HepG2 (cell line): ENCODE data around the gene PPP2R2D. TPM values are rescaled to one million over a fixed set of nuclear protein-coding genes. Genes with fewer than 3 reads are reported as not detected.

Experiments
- ATAC-seq: fragments of 200-7000 bp; cut with Tn5 transposase; 3 replicates; pipeline ENCODE4 v1.9.1; 2020; ENCODE audit warnings: mild to moderate bottlenecking, moderate library complexity
- BruUV-seq: library from RNA; stranded (reverse); fragments of 400-500 nt; replicated peaks from 2 replicates; lab custom pipeline; 2021; lab: Mats Ljungman, UMichigan
- CTCF ChIA-PET: fragments of 300-600 bp; formaldehyde crosslinking; extraction: SDS; loops from one replicate; lab custom pipeline; 2021; ENCODE audit warnings: low total read pairs, inconsistent platforms, low intra/inter-chr PET ratio; lab: Yijun Ruan, JAX
- POLR2A ChIA-PET: fragments of 350-600 bp; sonication (Branson Sonifier 250); formaldehyde crosslinking; loops from one replicate; lab custom pipeline; 2020; ENCODE audit warnings: antibody characterized with exemption, inconsistent platforms; lab: Yijun Ruan, JAX
- DNase-seq: peaks from one replicate; pipeline ENCODE4 v3.0.0-alpha.2; 2015; ENCODE audit warnings: low spot score
- FAIRE-seq: peaks from 3 replicates; lab custom pipeline; 2011; peaks lifted over from hg19 to GRCh38; lab: Jason Lieb, UNC
- H2AFZ ChIP-seq: one replicate; pipeline ENCODE4 v1.6.1; 2011; ENCODE audit warnings: low read length, inconsistent platforms
- H3K27ac ChIP-seq: fragments of 300-600 bp; 3 replicates; pipeline ENCODE4 v1.8.0; 2011; ENCODE audit warnings: mixed run types, mild to moderate bottlenecking, mixed read lengths, low read length, inconsistent platforms; ENCODE audit not compliant: insufficient read depth; ENCODE audit errors: extremely low read length
- H3K27me3 ChIP-seq, 2 experiments: fragments of 200-600 bp in 1 of 2; 2 replicates in 1 of 2; 3 replicates in 1 of 2; pipeline versions ENCODE4 v1.6.0 to v1.8.0; 2011; ENCODE audit warnings: low read length in 2 of 2, mild to moderate bottlenecking in 2 of 2, moderate library complexity in 2 of 2, inconsistent platforms in 1 of 2; ENCODE audit not compliant: insufficient read depth in 2 of 2, control insufficient read depth in 1 of 2
- H3K36me3 ChIP-seq, 2 experiments: fragments of 200-600 bp in 1 of 2; replicated peaks in 1 of 2; 2 replicates in 1 of 2; 3 replicates in 1 of 2; pipeline versions ENCODE4 v1.5.1 to v1.8.0; 2011; ENCODE audit warnings: low read length in 2 of 2, inconsistent platforms in 1 of 2; ENCODE audit not compliant: insufficient read depth in 2 of 2, control insufficient read depth in 1 of 2
- H3K4me1 ChIP-seq: 2 replicates; pipeline ENCODE4 v1.5.1; 2012; ENCODE audit warnings: low read length, inconsistent platforms; ENCODE audit not compliant: insufficient read depth
- H3K4me2 ChIP-seq: 2 replicates; pipeline ENCODE4 v1.6.0; 2011; ENCODE audit warnings: low read depth, low read length, inconsistent platforms
- H3K4me3 ChIP-seq, 3 experiments: fragments of 200-600 bp in 1 of 3; sonication (generic), shearing (Covaris generic) in 1 of 3; replicated peaks in 1 of 3; 2 replicates each; pipeline ENCODE4 v1.5.1; 2011 to 2016; ENCODE audit warnings: low read length in 3 of 3, inconsistent platforms in 2 of 3, low read depth in 2 of 3, mild to moderate bottlenecking in 2 of 3, control low read depth in 1 of 3, mixed read lengths in 1 of 3; ENCODE audit not compliant: insufficient read depth in 1 of 3
- H3K79me2 ChIP-seq: one replicate; pipeline ENCODE4 v1.6.1; 2011; ENCODE audit warnings: low read length, inconsistent platforms; ENCODE audit not compliant: insufficient read depth
- H3K9ac ChIP-seq: 2 replicates; pipeline ENCODE4 v1.6.0; 2011; ENCODE audit warnings: mild to moderate bottlenecking, low read depth, low read length, inconsistent platforms; ENCODE audit not compliant: insufficient read depth
- H3K9me3 ChIP-seq: 2 replicates; pipeline ENCODE4 v1.5.1; 2012; ENCODE audit warnings: mild to moderate bottlenecking, low read length
- H4K20me1 ChIP-seq: 2 replicates; pipeline ENCODE4 v1.6.0; 2011; ENCODE audit warnings: inconsistent platforms, mild to moderate bottlenecking, low read length, moderate library complexity; ENCODE audit not compliant: insufficient read depth
- ATAD3A ChIP-seq: sonication (generic); formaldehyde crosslinking; IDR thresholded peaks from 2 replicates; pipeline ENCODE4 v1.4.0; 2020; ENCODE audit warnings: missing genetic modification reagents
- CEBPB ChIP-seq: IDR thresholded peaks from 2 replicates; pipeline ENCODE4 v1.6.1; 2011; ENCODE audit warnings: low read depth, low read length, improper control_type of control experiment, borderline replicate concordance
- HCFC1 ChIP-seq: fragments of 150-350 bp; IDR thresholded peaks from 2 replicates; pipeline ENCODE4 v1.6.1; 2014; ENCODE audit warnings: low read depth, low read length
- HDAC2 ChIP-seq: sonication (generic); formaldehyde crosslinking; IDR thresholded peaks from 2 replicates; pipeline ENCODE4 v1.4.0; 2020; ENCODE audit warnings: missing genetic modification reagents
- HMG20A ChIP-seq: IDR thresholded peaks from 2 replicates; pipeline ENCODE4 v1.6.1; 2016; ENCODE audit warnings: borderline replicate concordance
- NONO ChIP-seq, 2 experiments: fragments of 450-650 bp in 1 of 2; sonication (generic) in 1 of 2; formaldehyde crosslinking in 1 of 2; IDR thresholded peaks in 1 of 2; conservative IDR thresholded peaks in 1 of 2; 2 replicates each; pipeline versions ENCODE4 v1.6.1 to v1.8.0; 2017 to 2022; ENCODE audit warnings: mild to moderate bottlenecking in 1 of 2, missing genetic modification reagents in 1 of 2, moderate library complexity in 1 of 2
- NR2C2 ChIP-seq: sonication (generic); formaldehyde crosslinking; IDR thresholded peaks from 2 replicates; pipeline ENCODE4 v1.4.0; 2020; ENCODE audit warnings: missing genetic modification reagents, mild to moderate bottlenecking, moderate library complexity, borderline replicate concordance
- NR2F2 ChIP-seq: IDR thresholded peaks from 2 replicates; pipeline ENCODE4 v1.6.1; 2012; ENCODE audit warnings: low read depth, inconsistent platforms, borderline replicate concordance
- SMAD3 ChIP-seq: sonication (generic); formaldehyde crosslinking; IDR thresholded peaks from 2 replicates; pipeline ENCODE4 v1.4.0; 2020; ENCODE audit warnings: missing genetic modification reagents
- SP1 ChIP-seq, 2 experiments: fragments of 450-650 bp in 1 of 2; sonication (generic) in 1 of 2; formaldehyde crosslinking in 1 of 2; IDR thresholded peaks; 2 replicates each; pipeline versions ENCODE4 v1.4.0 to v1.6.1; 2016 to 2020; ENCODE audit warnings: missing genetic modification reagents in 1 of 2
- XRCC5 ChIP-seq: fragments of 200-400 bp; formaldehyde crosslinking; optimal IDR thresholded peaks from 2 replicates; pipeline ENCODE3; 2017; ENCODE audit warnings: mild to moderate bottlenecking, low read length
- ZC3H4 ChIP-seq: sonication (generic); formaldehyde crosslinking; IDR thresholded peaks from 2 replicates; pipeline ENCODE4 v1.4.0; 2020; ENCODE audit warnings: missing genetic modification reagents, borderline replicate concordance
- ZFP37 ChIP-seq: sonication (generic); formaldehyde crosslinking; IDR thresholded peaks from 2 replicates; pipeline ENCODE4 v1.4.0; 2020; ENCODE audit warnings: missing genetic modification reagents, borderline replicate concordance
- ZFP62 ChIP-seq: sonication (generic); formaldehyde crosslinking; IDR thresholded peaks from 2 replicates; pipeline ENCODE4 v1.4.0; 2020; ENCODE audit warnings: missing genetic modification reagents
- ZNF205 ChIP-seq: IDR thresholded peaks from 2 replicates; pipeline ENCODE4 v1.6.1; 2018; ENCODE audit warnings: missing biosample characterization, missing genetic modification reagents
- ZNF3 ChIP-seq: IDR thresholded peaks from 2 replicates; pipeline ENCODE4 v1.7.0; 2017; ENCODE audit warnings: inconsistent platforms
- ZNF792 ChIP-seq: IDR thresholded peaks from 2 replicates; pipeline ENCODE4 v1.6.1; 2016
- in situ Hi-C: cut with HindIII; loops from 2 replicates; pipeline ENCODE4 v1.10.0; 2017; ENCODE audit warnings: low pct_unique_long_range_greater_than_20kb; ENCODE audit not compliant: extremely low pct_ligation_motif_present
- intact Hi-C: fragments of 100-400 bp; cut with micrococcal nuclease; formaldehyde crosslinking; loops from one replicate; pipeline ENCODE4 v1.10.0; 2022; ENCODE audit not compliant: unreplicated experiment
- polyA plus RNA-seq, 8 experiments: library from polyadenylated mRNA; depleted of rRNA in 3 of 8; stranded (reverse) in 7 of 8; unstranded in 1 of 8; fragments of >200 nt; fragmentation: Illumina TruSeq in 4 of 8; extraction: Trizol in 4 of 8; gene quantifications; 2 replicates each; pipeline versions ENCODE4 v1.2.1 to v1.2.3, GENCODE V29; 2011 to 2016; ENCODE audit warnings: low read depth in 4 of 8, missing spikeins in 1 of 8, mixed read lengths in 1 of 8; ENCODE audit not compliant: insufficient read depth in 1 of 8
- total RNA-seq, 5 experiments: library from RNA; depleted of rRNA; stranded (reverse); fragments of >200 nt; fragmentation: Illumina TruSeq; extraction: Trizol; gene quantifications; 2 replicates each; pipeline ENCODE4 v1.2.3, GENCODE V29; 2016; ENCODE audit warnings: low read depth in 1 of 5
- TF ChIP-seq, protein P1 (sequence below): sonication (generic); formaldehyde crosslinking; IDR thresholded peaks from 2 replicates; pipeline ENCODE4 v1.9.0; 2021; ENCODE audit warnings: missing genetic modification reagents, borderline replicate concordance
- TF ChIP-seq, protein P2 (sequence below): sonication (generic); formaldehyde crosslinking; IDR thresholded peaks from 2 replicates; pipeline ENCODE4 v1.5.0; 2020; ENCODE audit warnings: mild to moderate bottlenecking, low read depth, missing genetic modification reagents, borderline replicate concordance

PPP2R2D gene
- total and polyA plus RNA-seq, 2 of the 13 experiments (the other 11 are each of a cell fraction or from before 2014, with no cell fraction given): 32.7 to 33.2 TPM

DNA sequence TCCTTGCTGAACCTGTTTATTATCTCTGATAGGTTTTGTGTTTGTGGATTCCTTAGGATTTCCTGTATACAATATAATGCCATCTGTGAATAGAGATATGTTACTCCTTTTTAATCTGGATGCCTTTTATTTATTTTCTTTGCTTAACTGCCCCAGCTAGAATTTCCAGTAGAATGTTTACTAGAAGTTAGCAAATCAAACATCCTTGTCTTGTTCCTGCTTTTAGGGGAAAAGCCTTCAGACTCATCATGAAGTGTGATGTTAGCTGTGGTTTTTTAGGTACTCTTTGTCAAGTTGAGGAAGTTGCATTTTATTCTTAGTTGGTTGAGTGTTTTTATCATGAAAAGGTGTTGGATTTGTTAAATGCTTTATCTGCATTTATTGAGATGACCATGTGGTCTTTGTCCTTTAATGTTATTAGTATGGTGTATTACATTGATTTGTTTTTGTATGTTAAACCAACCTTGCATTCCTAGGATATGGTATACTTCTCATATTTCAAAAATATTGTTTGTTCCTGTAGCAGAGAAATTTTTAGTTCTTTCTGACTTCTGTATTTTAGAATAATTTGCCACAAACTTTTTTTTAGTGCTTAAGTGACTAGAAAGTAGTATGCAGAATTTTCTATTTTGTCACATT is 24.3 kb downstream of the PPP2R2D start:
- DNase-seq (no peak), ATAC-seq (no peak), FAIRE-seq (no peak)
- Histone ChIP-seq H3K27ac (no peak overlapping the region), H3K79me2 (peaks cover 96% of the 10 kb centered on the region), H3K4me2 (no peak overlapping the region), H3K9ac (no peak overlapping the region), H3K27me3 (no peaks in the 10 kb centered on the region), H3K36me3 (peaks cover 3 to 7% of the 10 kb centered on the region in 2 experiments; a peak in 2 of 5 replicates), H4K20me1 (peaks cover 63% of the 10 kb centered on the region), H3K4me3 (no peak overlapping the region), H2AFZ (no peak overlapping the region), H3K9me3 (peaks cover 5% of the 10 kb centered on the region), H3K4me1 (peaks cover 25% of the 10 kb centered on the region; the same call in 1 of the 2 replicates)
- BruUV-seq: no TSS peak
- in situ Hi-C loops (no loop called here), intact Hi-C loops (no loop called here)
- CTCF ChIA-PET: no interaction called here
- TF ChIP-seq CEBPB: no peak
- TF ChIP-seq ZNF792 (CRISPR knock-in tag): no peak
- TF ChIP-seq XRCC5: no peak
- TF ChIP-seq NR2F2: no peak
- no peak for TF ChIP-seq ZC3H4
- no peak for TF ChIP-seq SMAD3 (CRISPR knock-in tag)
- no peak for TF ChIP-seq ZFP62 (CRISPR knock-in tag)
- TF ChIP-seq, protein P1, sequence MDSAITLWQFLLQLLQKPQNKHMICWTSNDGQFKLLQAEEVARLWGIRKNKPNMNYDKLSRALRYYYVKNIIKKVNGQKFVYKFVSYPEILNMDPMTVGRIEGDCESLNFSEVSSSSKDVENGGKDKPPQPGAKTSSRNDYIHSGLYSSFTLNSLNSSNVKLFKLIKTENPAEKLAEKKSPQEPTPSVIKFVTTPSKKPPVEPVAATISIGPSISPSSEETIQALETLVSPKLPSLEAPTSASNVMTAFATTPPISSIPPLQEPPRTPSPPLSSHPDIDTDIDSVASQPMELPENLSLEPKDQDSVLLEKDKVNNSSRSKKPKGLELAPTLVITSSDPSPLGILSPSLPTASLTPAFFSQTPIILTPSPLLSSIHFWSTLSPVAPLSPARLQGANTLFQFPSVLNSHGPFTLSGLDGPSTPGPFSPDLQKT: no peak
- no peak for TF ChIP-seq HCFC1
- no peak for TF ChIP-seq HMG20A (CRISPR knock-in tag)
- no peak for TF ChIP-seq HDAC2
- no peak for TF ChIP-seq ZNF3 (CRISPR knock-in tag)
- TF ChIP-seq ZNF205 (CRISPR knock-in tag): no peak
- no peak for TF ChIP-seq NR2C2 (CRISPR knock-in tag)
- no peak for TF ChIP-seq ZFP37
- TF ChIP-seq, protein P2, sequence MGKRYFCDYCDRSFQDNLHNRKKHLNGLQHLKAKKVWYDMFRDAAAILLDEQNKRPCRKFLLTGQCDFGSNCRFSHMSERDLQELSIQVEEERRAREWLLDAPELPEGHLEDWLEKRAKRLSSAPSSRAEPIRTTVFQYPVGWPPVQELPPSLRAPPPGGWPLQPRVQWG: no peak
- no peak for TF ChIP-seq NONO (IDR thresholded peaks at IDR 0.05)
- no peak for TF ChIP-seq NONO (CRISPR knock-in tag; conservative IDR thresholded peaks at IDR 0.05)
- no peak for TF ChIP-seq SP1 (IDR thresholded peaks at IDR 0.05)
- TF ChIP-seq SP1 (CRISPR knock-in tag; IDR thresholded peaks at IDR 0.05): no peak
- no peak for TF ChIP-seq ATAD3A (CRISPR knock-in tag)
- POLR2A ChIA-PET: no interaction called here
